Transverse colon (tissue), 3 donors: ENCODE results near the gene COL23A1.

Experiments used
- CTCF ChIP-seq, 5 experiments: fragments of 200-600 bp in 3 of 5; fragments of 450-650 bp in 2 of 5; sonication (generic) in 3 of 5; IDR thresholded peaks; 1 replicate in 2 of 5; 2 replicates in 3 of 5; pipeline ENCODE4 v1.5.1; 2016 to 2017; ENCODE audit warnings: antibody characterized with exemption in 5 of 5, inconsistent platforms in 3 of 5, mild to moderate bottlenecking in 2 of 5, moderate library complexity in 1 of 5
- EP300 ChIP-seq: sonication (generic); formaldehyde crosslinking; IDR thresholded peaks from one replicate; pipeline ENCODE4 v1.6.1; 2017; ENCODE audit warnings: antibody characterized with exemption, low read depth
- POLR2A ChIP-seq: fragments of 450-650 bp; IDR thresholded peaks from one replicate; pipeline ENCODE4 v1.6.1; 2016; ENCODE audit warnings: antibody characterized with exemption, mild to moderate bottlenecking, moderate library complexity

GRCh38 chr5:178436326-178436940 is 153.8 kb downstream of the COL23A1 start:
- TF ChIP-seq CTCF (IDR thresholded peaks at IDR 0.05) (no peak), POLR2A (no peak), EP300 (no peak)
